Naive thymus-derived CD4-positive, alpha-beta T cell (primary cell): Measurements from ENCODE around the gene E2F3. TPM values are rescaled to one million over a fixed set of nuclear protein-coding genes. Genes with fewer than 3 reads are reported as not detected.
A peak's percentile ranks its signal among the peaks of the same experiment; 100 is the strongest.
"Not testable (repeated sequence)": the region's sequence is repeated elsewhere in the genome, so short reads cannot be mapped to it uniquely, and the experiment has no call there.

Source experiments
- ATAC-seq: fragments of 150-1000 bp; cut with Tn5 transposase; 2 replicates; pipeline ENCODE4 v1.10.0; 2021; ENCODE audit warnings: mild to moderate bottlenecking, moderate library complexity
- CTCF ChIA-PET: fragments of 350-600 bp; sonication (Branson Sonifier 250); formaldehyde crosslinking; loops from one replicate; lab custom pipeline; 2021; ENCODE audit warnings: antibody characterized with exemption; lab: Charles Lee
- POLR2A ChIA-PET: fragments of 350-600 bp; sonication (Branson Sonifier 250); formaldehyde crosslinking; loops from one replicate; lab custom pipeline; 2021; ENCODE audit warnings: antibody characterized with exemption, inconsistent platforms; lab: Charles Lee
- DNase-seq, 9 donors: peaks; one replicate each; pipeline versions ENCODE4 v3.0.0 to v3.0.0-alpha.2; 2020 to 2022; ENCODE audit warnings: mixed read lengths in 1 of 9
- H3K27ac ChIP-seq: one replicate; pipeline ENCODE4 v1.7.0; 2013; ENCODE audit warnings: mild to moderate bottlenecking, low read depth, low read length, moderate library complexity
- H3K27me3 ChIP-seq, 2 donors: one replicate each; pipeline ENCODE4 v1.7.0; 2013; ENCODE audit warnings: low read length in 2 of 2, mild to moderate bottlenecking in 2 of 2, moderate library complexity in 2 of 2; ENCODE audit not compliant: control insufficient read depth in 2 of 2, insufficient read depth in 2 of 2
- H3K36me3 ChIP-seq, 3 experiments: 1 replicate in 2 of 3; 2 replicates in 1 of 3; pipeline ENCODE4 v1.7.0; 2013; ENCODE audit warnings: low read length in 3 of 3, mild to moderate bottlenecking in 3 of 3, moderate library complexity in 1 of 3; ENCODE audit not compliant: insufficient read depth in 3 of 3, control insufficient read depth in 2 of 3
- H3K4me1 ChIP-seq, 2 donors: one replicate each; pipeline ENCODE4 v1.7.0; 2013; ENCODE audit warnings: low read length in 2 of 2, mild to moderate bottlenecking in 2 of 2, moderate library complexity in 1 of 2; ENCODE audit not compliant: control insufficient read depth in 2 of 2, insufficient read depth in 2 of 2
- H3K4me3 ChIP-seq: 2 replicates; pipeline ENCODE4 v1.7.0; 2013; ENCODE audit warnings: mild to moderate bottlenecking, low read length
- H3K9me3 ChIP-seq, 3 experiments: 1 replicate in 2 of 3; 2 replicates in 1 of 3; pipeline ENCODE4 v1.7.0; 2013; ENCODE audit warnings: low read length in 3 of 3; ENCODE audit not compliant: control insufficient read depth in 2 of 3
- H3K27ac Mint-ChIP-seq, 9 donors: one replicate each; pipeline ENCODE4 v1.8.0; 2020 to 2022; ENCODE audit warnings: mixed read lengths in 9 of 9, mild to moderate bottlenecking in 8 of 9, moderate library complexity in 5 of 9, inconsistent platforms in 2 of 9
- H3K27me3 Mint-ChIP-seq, 5 donors: one replicate each; pipeline ENCODE4 v1.8.0; 2021 to 2022; ENCODE audit warnings: mixed read lengths in 5 of 5, mild to moderate bottlenecking in 1 of 5
- H3K36me3 Mint-ChIP-seq, 5 donors: one replicate each; pipeline ENCODE4 v1.8.0; 2020 to 2022; ENCODE audit warnings: mixed read lengths in 5 of 5, mild to moderate bottlenecking in 3 of 5, inconsistent platforms in 1 of 5
- H3K4me1 Mint-ChIP-seq, 7 donors: one replicate each; pipeline ENCODE4 v1.8.0; 2020 to 2022; ENCODE audit warnings: mixed read lengths in 7 of 7, mild to moderate bottlenecking in 3 of 7, inconsistent platforms in 1 of 7
- H3K4me3 Mint-ChIP-seq, 10 donors: one replicate each; pipeline ENCODE4 v1.8.0; 2020 to 2022; ENCODE audit warnings: mild to moderate bottlenecking in 10 of 10, mixed read lengths in 10 of 10, moderate library complexity in 6 of 10, inconsistent platforms in 2 of 10
- H3K9me3 Mint-ChIP-seq, 11 donors: one replicate each; pipeline ENCODE4 v1.8.0; 2020 to 2022; ENCODE audit warnings: mixed read lengths in 11 of 11, mild to moderate bottlenecking in 4 of 11, inconsistent platforms in 1 of 11, moderate library complexity in 1 of 11
- intact Hi-C, 2 donors: fragments of 100-400 bp; cut with micrococcal nuclease; formaldehyde crosslinking; loops; one replicate each; pipeline ENCODE4 v1.15.1; 2023
- polyA plus RNA-seq, 2 donors: library from polyadenylated mRNA; unstranded; fragments of 300-500 nt; fragmentation: Illumina TruSeq; gene quantifications; one replicate each; pipeline ENCODE4 v1.2.3, GENCODE V29; 2021
- total RNA-seq, 6 experiments: library from RNA in 5 of 6; stranded (reverse) in 5 of 6; gene quantifications; 1 replicate in 5 of 6; 2 replicates in 1 of 6; pipeline ENCODE4 v1.2.3 and lab custom pipeline; 2021 to 2026

Gene E2F3
- total and polyA plus RNA-seq, 7 experiments from 2014 or later, result 3.0 to 39.2 (median 10.6) TPM

DNA sequence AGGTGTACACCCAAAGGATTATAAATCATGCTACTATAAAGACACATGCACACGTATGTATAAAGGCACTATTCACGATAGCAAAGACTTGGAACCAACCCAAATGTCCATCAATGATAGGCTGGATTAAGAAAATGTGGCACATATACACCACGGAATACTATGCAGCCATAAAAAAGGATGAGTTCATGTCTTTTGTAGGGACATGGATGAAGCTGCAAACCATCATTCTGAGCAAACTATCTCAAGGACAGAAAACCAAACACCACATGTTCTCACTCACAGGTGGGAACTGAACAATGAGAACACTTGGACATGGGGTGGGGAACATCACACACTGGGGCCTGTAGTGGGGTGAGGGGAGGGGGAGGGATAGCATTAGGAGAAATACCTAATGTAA is 123.5 kb downstream of the E2F3 start:
- H3K4me3 ChIP-seq, H3K27ac Mint-ChIP-seq, H3K27ac ChIP-seq, H3K4me1 ChIP-seq, H3K9me3 Mint-ChIP-seq, H3K36me3 Mint-ChIP-seq, H3K9me3 ChIP-seq, H3K27me3 ChIP-seq, ATAC-seq, H3K4me3 Mint-ChIP-seq, intact Hi-C loops, POLR2A ChIA-PET, DNase-seq, H3K36me3 ChIP-seq: not testable (repeated sequence)
- CTCF ChIA-PET, result interaction anchor here (0.7 kb wide), 2 partner anchors 11 to 341 kb away, joined by 3 read pairs; no protein-coding TSS in a partner anchor
- Mint-ChIP-seq H3K4me1 (peaks cover 6 to 23% (median 15%) of the 10 kb centered on the region in 7 donors), H3K27me3 (peaks cover 0 to 20% (median 0%) of the 10 kb centered on the region in 5 donors)

DNA sequence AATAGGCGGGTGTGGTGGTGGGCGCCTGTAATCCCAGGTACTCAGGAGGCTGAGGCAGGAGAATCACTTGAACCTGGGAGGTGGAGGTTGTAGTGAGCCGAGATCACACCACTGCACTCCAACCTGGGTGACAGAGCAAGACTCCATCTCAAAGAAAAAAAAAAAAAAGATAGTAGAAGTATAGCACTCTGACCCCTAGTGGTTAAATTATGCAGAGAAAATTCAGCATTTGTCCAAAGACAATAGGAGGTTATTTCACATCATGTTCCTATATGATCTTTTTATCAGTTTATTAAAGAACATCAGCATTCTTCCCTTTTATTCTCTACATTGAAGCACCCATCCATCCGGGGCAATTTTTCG is 127.4 kb downstream of the E2F3 start:
- not testable (repeated sequence) for H3K4me1 ChIP-seq, H3K27ac ChIP-seq, H3K4me3 ChIP-seq, H3K9me3 ChIP-seq, H3K27me3 ChIP-seq, H3K27me3 Mint-ChIP-seq, H3K36me3 ChIP-seq, H3K36me3 Mint-ChIP-seq, H3K9me3 Mint-ChIP-seq
- H3K4me3 Mint-ChIP-seq, result peak overlapping the region in 4 of 10 donors; percentile 17 to 59 (median 44)
- ChIA-PET CTCF (interaction anchor here (0.7 to 2.8 kb wide), 12 partner anchors 8 to 319 kb away, joined by 3 to 29 read pairs (median 6); no protein-coding TSS in a partner anchor), POLR2A (interaction anchor here (1.4 to 2.1 kb wide), 3 partner anchors 124 to 209 kb away, joined by 4 to 9 read pairs (median 8); no protein-coding TSS in a partner anchor)
- H3K27ac Mint-ChIP-seq, result peak overlapping the region in 2 of 9 donors; percentile 41 to 56
- intact Hi-C loops, result loop anchor here (1.0 to 2.0 kb wide), 4 partner anchors 210 to 437 kb away; partner anchors contain the start of gene MBOAT1 (in 1 of the 2)
- DNase-seq (peak in 7 of 9 donors; percentile 30 to 67 (median 57)), ATAC-seq (peak; percentile 90)
- H3K4me1 Mint-ChIP-seq, result peaks cover 6 to 31% (median 16%) of the 10 kb centered on the region in 7 donors

- Histone ChIP-seq H3K9me3 (no peaks in the 10 kb centered on the region), H3K27ac (no peak overlapping the region), H3K36me3 (peaks cover 0 to 4% (median 0%) of the 10 kb centered on the region in 3 experiments), H3K27me3 (no peaks in the 10 kb centered on the region), H3K4me3 (no peak overlapping the region), H3K4me1 (peaks cover 5 to 17% of the 10 kb centered on the region in 2 donors)
- Mint-ChIP-seq H3K27me3 (peaks cover 0 to 4% (median 0%) of the 10 kb centered on the region in 5 donors), H3K4me3 (peak overlapping the region in 4 of 10 donors; percentile 15 to 54 (median 28)), H3K36me3 (peaks cover 4 to 13% (median 4%) of the 10 kb centered on the region in 5 donors), H3K4me1 (peaks cover 25 to 51% (median 36%) of the 10 kb centered on the region in 7 donors), H3K27ac (peak overlapping the region in 2 of 9 donors; percentile 5 to 48), H3K9me3 (no peaks in the 10 kb centered on the region)
- ChIA-PET CTCF (interaction anchor here (0.6 to 1.0 kb wide), 3 partner anchors 128 to 242 kb away, joined by 3 to 6 read pairs (median 3); no protein-coding TSS in a partner anchor), POLR2A (interaction anchor here (0.6 to 1.3 kb wide), 4 partner anchors 92 to 242 kb away, joined by 3 to 7 read pairs (median 4); no protein-coding TSS in a partner anchor)
- ATAC-seq (no peak), DNase-seq (no peak)
- intact Hi-C loops, result no loop called here
These were observed 131.2 kb downstream of the E2F3 start for GRCh38 chr6:20532881-20533280.

- Mint-ChIP-seq H3K36me3 (peaks cover 6 to 16% (median 10%) of the 10 kb centered on the region in 5 donors), H3K4me1 (peaks cover 21 to 51% (median 37%) of the 10 kb centered on the region in 7 donors), H3K27ac (peak overlapping the region in 8 of 9 donors; percentile 66 to 99 (median 98)), H3K27me3 (peaks cover 0 to 4% (median 0%) of the 10 kb centered on the region in 5 donors), H3K9me3 (no peaks in the 10 kb centered on the region), H3K4me3 (peak overlapping the region; percentile 60 to 100 (median 97))
- ATAC-seq (no peak), DNase-seq (no peak)
- Histone ChIP-seq H3K27ac (peak overlapping the region; percentile 89), H3K27me3 (no peaks in the 10 kb centered on the region), H3K4me3 (peak overlapping the region; percentile 92), H3K4me1 (peaks cover 2 to 12% of the 10 kb centered on the region in 2 donors), H3K9me3 (no peaks in the 10 kb centered on the region), H3K36me3 (peaks cover 0 to 7% (median 0%) of the 10 kb centered on the region in 3 experiments)
- ChIA-PET CTCF (interaction anchor here (1.0 kb wide), 1 partner anchor 129 kb away, joined by 5 read pairs; no protein-coding TSS in a partner anchor), POLR2A (interaction anchor here (0.6 to 1.5 kb wide), 6 partner anchors 129 to 243 kb away, joined by 3 to 4 read pairs (median 3); no protein-coding TSS in a partner anchor)
- intact Hi-C loops, result loop anchor here (1.0 to 2.0 kb wide), 4 partner anchors 9 to 322 kb away; partner anchors contain the start of genes E2F3 (in 2 of the 2) and MBOAT1 (in 2 of the 2)
These were observed 132.1 kb downstream of the E2F3 start for GRCh38 chr6:20533746-20534294.

DNA sequence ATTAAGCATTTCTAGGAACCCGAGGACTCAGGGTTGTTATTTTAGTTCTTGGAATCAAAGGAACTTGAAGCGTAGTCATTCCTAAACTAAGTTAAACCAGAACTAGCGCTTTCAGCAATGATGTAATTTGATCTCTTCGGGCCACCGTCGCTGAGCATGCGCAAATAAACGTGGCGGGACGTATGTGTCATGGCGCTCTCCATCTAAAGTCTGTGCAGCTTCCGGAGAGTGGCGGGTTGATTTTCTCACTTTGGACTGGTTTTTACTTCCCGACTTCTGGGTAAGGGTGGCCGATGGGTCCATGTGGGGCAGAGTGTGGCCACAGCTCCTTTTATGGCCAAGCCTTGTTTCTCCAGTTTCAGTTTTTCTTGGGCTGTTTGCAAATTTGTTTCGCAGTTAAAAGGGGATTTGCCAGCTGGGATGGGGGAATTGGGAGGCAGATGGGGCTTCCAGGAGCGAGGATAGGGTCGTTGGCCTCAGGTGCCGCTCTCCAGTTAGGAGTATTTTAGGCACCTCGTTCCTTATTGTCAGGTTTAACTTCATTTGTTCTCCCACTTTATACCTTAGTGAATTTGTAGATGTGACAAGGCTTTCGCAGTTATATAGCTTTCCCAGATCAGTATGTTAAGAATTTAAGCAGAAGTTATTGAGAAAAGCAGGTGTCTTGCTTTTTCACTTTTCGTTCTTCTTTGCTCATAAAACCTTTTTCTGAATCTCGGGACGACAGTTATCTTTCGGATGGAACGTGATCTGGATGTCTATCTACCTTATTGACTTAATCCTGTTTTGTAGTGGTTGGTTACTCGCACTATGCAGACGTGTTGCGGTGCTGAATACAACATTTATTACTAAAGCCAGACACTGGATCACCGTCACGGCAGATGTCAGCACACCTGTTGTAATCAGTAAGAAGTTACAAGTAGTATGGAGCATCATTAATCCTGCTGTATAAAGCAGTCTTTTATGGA is 132.9 kb downstream of the E2F3 start, which contains the start of gene CDKAL1:
Gene CDKAL1 (plus strand): TSS at position 163 of the 968 bp plus-strand sequence. CDS start 11,894 bp downstream, outside the sequence.
- Histone ChIP-seq H3K9me3 (no peaks in the 10 kb centered on the region), H3K4me3 (peak within 1 kb of the TSS; percentile 92), H3K27me3 (no peaks in the 10 kb centered on the region), H3K36me3 (peaks cover 0 to 7% (median 0%) of the 10 kb centered on the region in 3 experiments), H3K27ac (peak within 1 kb of the TSS; percentile 89), H3K4me1 (peaks cover 0 to 11% of the 10 kb centered on the region in 2 donors)
- intact Hi-C loops, result loop anchor here (1.0 to 2.0 kb wide), 4 partner anchors 9 to 322 kb away; partner anchors contain the start of genes E2F3 (in 2 of the 2) and MBOAT1 (in 2 of the 2)
- ATAC-seq (peak; percentile 95), DNase-seq (peak; percentile 69 to 89 (median 86))
- Mint-ChIP-seq H3K4me1 (peaks cover 22 to 53% (median 41%) of the 10 kb centered on the region in 7 donors), H3K27me3 (peaks cover 0 to 4% (median 0%) of the 10 kb centered on the region in 5 donors), H3K36me3 (peaks cover 11 to 20% (median 13%) of the 10 kb centered on the region in 5 donors), H3K4me3 (peak within 1 kb of the TSS; percentile 88 to 100 (median 97)), H3K9me3 (no peaks in the 10 kb centered on the region), H3K27ac (peak within 1 kb of the TSS; percentile 94 to 100 (median 99))
- ChIA-PET POLR2A (interaction anchor here (0.6 to 1.5 kb wide), 6 partner anchors 130 to 239 kb away, joined by 3 to 4 read pairs (median 3); no protein-coding TSS in a partner anchor), CTCF (interaction anchor here (0.7 to 1.0 kb wide), 2 partner anchors 130 to 239 kb away, joined by 4 to 5 read pairs; no protein-coding TSS in a partner anchor)
